ENCODE data around the gene VSIG2.
"Not testable (repeated sequence)": the region's sequence is repeated elsewhere in the genome, so short reads cannot be mapped to it uniquely, and the experiment has no call there.

The VSIG2 gene, protein sequence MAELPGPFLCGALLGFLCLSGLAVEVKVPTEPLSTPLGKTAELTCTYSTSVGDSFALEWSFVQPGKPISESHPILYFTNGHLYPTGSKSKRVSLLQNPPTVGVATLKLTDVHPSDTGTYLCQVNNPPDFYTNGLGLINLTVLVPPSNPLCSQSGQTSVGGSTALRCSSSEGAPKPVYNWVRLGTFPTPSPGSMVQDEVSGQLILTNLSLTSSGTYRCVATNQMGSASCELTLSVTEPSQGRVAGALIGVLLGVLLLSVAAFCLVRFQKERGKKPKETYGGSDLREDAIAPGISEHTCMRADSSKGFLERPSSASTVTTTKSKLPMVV

GRCh38 chr11:124751741-124752470, at the start of gene VSIG2:
Gene VSIG2 (minus strand): TSS chr11:124752255. CDS start chr11:124752137, 118 bp downstream.
- no peak for DNase-seq

- no peak for DNase-seq
Measured at GRCh38 chr11:124801014-124801413, 49.0 kb upstream of the VSIG2 start.

DNA sequence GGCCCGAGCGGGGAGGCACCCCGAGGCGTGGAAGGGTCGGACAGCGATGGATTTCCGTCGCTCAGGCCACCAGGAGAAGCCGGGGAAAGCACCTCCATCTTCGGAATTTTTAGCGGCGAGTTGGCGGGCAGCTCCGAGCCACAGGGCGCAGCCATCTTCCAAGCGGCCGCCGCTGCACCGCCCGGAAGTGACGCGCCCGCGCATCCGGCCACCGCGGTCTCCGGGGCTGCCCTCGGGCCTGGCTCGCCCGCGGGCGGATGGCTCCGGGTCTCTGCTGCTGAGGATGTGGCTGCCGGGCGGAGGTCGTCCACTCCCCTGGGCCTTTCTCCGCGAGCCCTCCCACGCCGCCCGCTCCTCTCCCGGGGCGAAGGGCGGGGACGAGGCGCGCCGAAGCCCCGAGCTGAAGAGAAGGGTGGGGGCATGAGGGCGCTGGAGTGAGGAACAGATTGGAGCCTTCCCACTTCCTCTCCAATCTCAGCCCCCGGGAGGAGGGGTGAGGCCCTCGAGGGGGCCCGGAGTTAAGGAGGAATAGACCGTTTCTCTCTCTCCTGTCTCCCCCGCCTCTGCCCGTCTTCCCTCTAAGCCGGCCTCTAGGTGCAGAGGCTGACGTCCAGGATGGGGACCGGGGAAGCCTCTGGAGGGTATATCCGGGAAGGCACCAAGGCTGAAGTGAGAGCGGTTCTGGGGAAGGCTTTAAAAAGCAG, 48.3 kb upstream of the VSIG2 start, which contains the start of gene MSANTD2:
Gene MSANTD2, minus strand, starts transcription at position 181 of the 704 bp plus-strand sequence. Its CDS starts 26 bp downstream, at position 155.
- DNase-seq: peak; percentile 66

- DNase-seq: no peak
Measured at GRCh38 chr11:124799348-124800225, 47.5 kb upstream of the VSIG2 start.

DNA sequence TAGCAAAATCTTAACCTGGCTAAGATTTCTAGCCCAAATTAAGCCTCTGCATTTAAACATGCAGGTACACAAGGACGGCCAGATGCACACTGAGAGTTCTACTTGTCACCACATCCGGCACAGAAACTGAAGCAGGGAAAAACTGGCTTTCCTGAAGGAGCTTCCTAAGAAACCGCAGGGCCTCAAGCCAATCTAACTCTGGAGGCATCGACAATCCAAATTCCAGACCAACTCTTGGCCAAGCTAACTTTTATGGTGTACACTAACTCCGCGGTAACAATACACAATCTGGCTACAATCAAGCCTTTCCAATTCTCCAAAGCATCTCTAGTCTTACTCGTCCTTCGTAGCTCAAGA, 46.9 kb upstream of the VSIG2 start:
- no peak for DNase-seq

DNA sequence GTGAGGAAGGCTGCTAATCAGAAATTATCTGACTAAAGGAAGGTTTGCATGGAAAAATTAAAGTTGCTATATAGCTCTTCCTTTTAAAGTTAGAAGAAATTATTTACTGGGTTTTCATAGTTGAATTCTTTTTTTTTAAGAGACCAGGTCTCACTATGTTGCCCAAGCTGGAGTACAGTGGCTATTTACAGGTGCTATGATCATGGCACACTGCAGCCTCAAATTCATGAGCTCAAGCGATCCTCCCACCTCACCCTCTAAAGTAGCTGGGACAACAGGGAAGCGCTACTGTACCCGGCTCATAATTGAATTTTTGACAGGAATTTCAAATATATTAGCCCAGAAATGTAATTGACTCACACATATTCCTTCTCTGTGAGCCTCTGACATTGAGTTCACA, 44.3 kb upstream of the VSIG2 start:
- DNase-seq: no peak

DNA sequence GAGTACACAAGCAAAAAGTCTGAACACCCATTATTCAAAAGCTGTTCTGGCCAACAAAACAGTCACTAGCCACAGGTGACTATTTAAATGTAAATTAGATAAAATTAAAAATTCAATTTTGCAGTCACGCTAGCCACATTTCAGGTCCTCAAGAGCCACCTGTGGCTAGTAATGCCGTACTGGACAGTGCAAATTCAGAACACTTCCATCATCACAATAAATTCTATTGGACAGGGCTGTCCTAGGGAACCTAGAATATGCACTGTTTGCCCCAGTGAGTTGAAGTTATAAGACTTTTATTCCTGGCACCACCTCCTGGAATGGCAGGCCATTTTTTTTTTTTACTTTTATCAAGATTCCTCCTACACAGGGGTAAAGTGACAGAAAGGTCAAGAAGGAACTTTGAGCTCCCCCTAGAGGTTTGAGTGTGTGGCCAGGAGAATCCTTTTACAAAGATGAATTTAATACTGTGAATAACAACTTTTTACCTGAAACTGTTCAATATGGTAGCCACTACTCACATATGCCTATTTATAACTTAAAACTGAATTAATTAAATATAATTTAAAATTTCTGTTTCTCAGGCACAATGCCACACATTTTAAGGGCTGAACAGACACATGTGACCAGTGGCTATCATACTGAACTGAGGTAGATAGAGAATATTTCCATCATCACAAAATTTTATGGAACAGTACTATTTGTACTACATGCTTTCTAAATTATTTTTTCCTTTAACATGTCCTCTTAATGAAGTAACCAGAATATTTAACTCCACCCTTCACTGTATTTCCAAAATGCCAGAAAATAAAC, 41.6 kb upstream of the VSIG2 start:
- DNase-seq: no peak

- DNase-seq: no peak
Measured at GRCh38 chr11:124791626-124792341, 39.7 kb upstream of the VSIG2 start.

DNA sequence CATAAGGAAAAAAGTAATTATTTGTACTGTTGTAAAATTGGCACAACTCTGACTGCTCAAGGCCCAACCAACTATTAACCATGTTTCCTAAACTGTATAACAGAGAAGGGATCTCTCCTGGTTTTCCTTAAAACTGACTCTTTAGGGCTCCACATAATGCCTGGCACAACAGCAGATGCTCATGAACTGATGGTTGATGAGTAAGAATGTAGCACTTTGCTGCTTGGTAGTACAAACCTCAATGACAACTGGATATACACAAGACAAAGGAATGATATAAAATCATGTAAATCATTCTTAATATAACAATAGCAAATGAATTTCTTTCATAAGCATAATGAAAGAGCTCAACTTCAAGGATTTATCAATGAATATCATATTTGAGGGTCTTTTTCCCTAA, 36.5 kb upstream of the VSIG2 start:
- DNase-seq: no peak

GRCh38 chr11:124784051-124784450, 32.0 kb upstream of the VSIG2 start:
- no peak for DNase-seq

DNA sequence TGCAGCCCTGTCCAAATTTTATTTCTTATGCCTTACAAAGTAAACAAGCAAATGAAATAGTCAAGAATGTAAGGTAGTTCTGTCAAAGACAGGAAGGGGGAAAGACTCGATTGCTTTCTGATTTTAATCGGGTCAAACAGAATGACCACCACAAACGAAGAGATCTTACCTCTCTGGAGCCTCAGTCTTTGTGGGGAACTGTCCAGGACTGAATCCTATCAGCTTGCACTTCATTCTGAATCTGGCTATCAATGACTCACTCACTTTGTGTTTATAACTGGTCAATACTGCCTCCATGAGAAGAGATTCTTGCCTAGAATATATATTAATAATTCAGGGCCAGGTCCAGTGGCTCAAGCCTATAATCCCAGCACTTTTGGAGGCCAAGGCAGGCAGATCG, 30.9 kb upstream of the VSIG2 start:
- DNase-seq: no peak

DNA sequence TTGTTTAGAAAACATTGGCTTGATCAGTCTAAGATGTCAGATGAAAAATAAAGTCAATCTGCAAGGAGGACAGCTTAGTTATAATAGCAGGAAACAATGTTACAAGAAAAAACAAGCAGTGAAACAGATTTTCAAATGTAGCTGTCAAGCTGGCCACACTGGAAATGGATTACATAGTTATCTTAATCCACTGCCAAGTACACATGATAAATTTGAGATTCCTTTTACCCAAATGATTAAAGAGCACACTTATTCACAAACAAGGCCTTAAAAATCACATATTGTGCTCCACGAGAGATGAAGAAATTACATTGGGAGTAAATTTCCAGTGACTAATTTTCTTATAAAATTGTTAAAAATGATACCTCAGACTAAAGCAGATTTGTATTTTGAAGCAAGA, 27.5 kb upstream of the VSIG2 start:
- no peak for DNase-seq

- no peak for DNase-seq
Measured at GRCh38 chr11:124778281-124778680, 26.2 kb upstream of the VSIG2 start.

GRCh38 chr11:124776865-124777645, 25.0 kb upstream of the VSIG2 start:
- no peak for DNase-seq

GRCh38 chr11:124770959-124771358, 18.9 kb upstream of the VSIG2 start:
- DNase-seq: not testable (repeated sequence)

GRCh38 chr11:124769806-124770774, 18.0 kb upstream of the VSIG2 start:
- DNase-seq: no peak

GRCh38 chr11:124768914-124769313, 16.9 kb upstream of the VSIG2 start:
- DNase-seq: no peak

GRCh38 chr11:124766156-124766555, 14.1 kb upstream of the VSIG2 start:
- DNase-seq: no peak
